Liver (tissue), 9 donors: ENCODE data around the gene PSMB9. TPM values are rescaled to one million over a fixed set of nuclear protein-coding genes. Genes with fewer than 3 reads are reported as not detected.

ENCODE experiments used
- DNase-seq: peaks from one replicate; pipeline ENCODE4 v3.0.0-alpha.2; 2017; ENCODE audit warnings: low spot score
- H3K27ac ChIP-seq, 2 donors: one replicate each; pipeline ENCODE4 v1.7.0; 2013; ENCODE audit warnings: inconsistent platforms in 2 of 2, low read length in 2 of 2, control low read depth in 1 of 2, low read depth in 1 of 2, mild to moderate bottlenecking in 1 of 2
- H3K27me3 ChIP-seq, 4 donors: one replicate each; pipeline versions ENCODE4 v1.6.1 to v1.7.0; 2013; ENCODE audit warnings: low read length in 3 of 4, inconsistent platforms in 1 of 4, mild to moderate bottlenecking in 1 of 4, moderate library complexity in 1 of 4; ENCODE audit not compliant: control insufficient read depth in 4 of 4, insufficient read depth in 4 of 4
- H3K36me3 ChIP-seq, 4 donors: one replicate each; pipeline versions ENCODE4 v1.6.1 to v1.7.0; 2013; ENCODE audit warnings: low read length in 3 of 4, mild to moderate bottlenecking in 3 of 4, low read depth in 1 of 4, moderate library complexity in 1 of 4; ENCODE audit not compliant: control insufficient read depth in 4 of 4, insufficient read depth in 3 of 4
- H3K4me1 ChIP-seq, 4 donors: one replicate each; pipeline versions ENCODE4 v1.6.1 to v1.7.0; 2013; ENCODE audit warnings: low read length in 3 of 4, mild to moderate bottlenecking in 3 of 4, moderate library complexity in 1 of 4; ENCODE audit not compliant: control insufficient read depth in 4 of 4, insufficient read depth in 4 of 4
- H3K4me3 ChIP-seq, 3 donors: one replicate each; pipeline versions ENCODE4 v1.6.1 to v1.7.0; 2013; ENCODE audit warnings: low read length in 3 of 3, control low read depth in 1 of 3, low read depth in 1 of 3, mild to moderate bottlenecking in 1 of 3
- H3K9ac ChIP-seq, 2 donors: one replicate each; pipeline ENCODE4 v1.7.0; 2013; ENCODE audit warnings: low read length in 2 of 2, mild to moderate bottlenecking in 2 of 2, moderate library complexity in 2 of 2, control low read depth in 1 of 2, low read depth in 1 of 2
- H3K9me3 ChIP-seq, 4 donors: one replicate each; pipeline versions ENCODE4 v1.6.1 to v1.7.0; 2013; ENCODE audit warnings: low read length in 3 of 4; ENCODE audit not compliant: control insufficient read depth in 4 of 4
- ATF3 ChIP-seq: IDR thresholded peaks from 2 replicates; pipeline ENCODE4 v1.6.1; 2016; ENCODE audit warnings: antibody characterized with exemption
- CTCF ChIP-seq: fragments of 150-350 bp; IDR thresholded peaks from 2 replicates; pipeline ENCODE4 v1.5.1; 2017; ENCODE audit warnings: improper control_type of control experiment, low read depth, low read length; ENCODE audit not compliant: missing input control
- EGR1 ChIP-seq, 2 donors: IDR thresholded peaks; 2 replicates each; pipeline ENCODE4 v1.6.1; 2016 to 2018; ENCODE audit warnings: antibody characterized with exemption in 2 of 2, low read depth in 2 of 2
- FOXA2 ChIP-seq: IDR thresholded peaks from 2 replicates; pipeline ENCODE4 v1.6.1; 2016; ENCODE audit warnings: antibody characterized with exemption
- GABPA ChIP-seq, 2 donors: IDR thresholded peaks in 1 of 2; conservative IDR thresholded peaks in 1 of 2; 2 replicates each; pipeline ENCODE4 v1.6.1; 2016; ENCODE audit warnings: antibody characterized with exemption in 2 of 2, mild to moderate bottlenecking in 1 of 2, moderate library complexity in 1 of 2
- HNF4A ChIP-seq, 2 donors: conservative IDR thresholded peaks; 2 replicates each; pipeline ENCODE4 v1.6.1; 2016; ENCODE audit warnings: antibody characterized with exemption in 2 of 2, mild to moderate bottlenecking in 2 of 2
- HNF4G ChIP-seq: IDR thresholded peaks from 2 replicates; pipeline ENCODE4 v1.6.1; 2016; ENCODE audit warnings: antibody characterized with exemption
- JUND ChIP-seq, 2 donors: IDR thresholded peaks; 2 replicates each; pipeline ENCODE4 v1.6.1; 2016; ENCODE audit warnings: antibody characterized with exemption in 2 of 2
- MAX ChIP-seq: IDR thresholded peaks from 2 replicates; pipeline ENCODE4 v1.6.1; 2016; ENCODE audit warnings: antibody characterized with exemption
- NR2F2 ChIP-seq: IDR thresholded peaks from 2 replicates; pipeline ENCODE4 v1.6.1; 2016; ENCODE audit warnings: antibody characterized with exemption
- RAD21 ChIP-seq, 2 donors: IDR thresholded peaks; 2 replicates each; pipeline ENCODE4 v1.6.1; 2016; ENCODE audit warnings: antibody characterized with exemption in 2 of 2, mild to moderate bottlenecking in 2 of 2
- REST ChIP-seq: IDR thresholded peaks from 2 replicates; pipeline ENCODE4 v1.6.1; 2016; ENCODE audit warnings: antibody characterized with exemption, mild to moderate bottlenecking
- RXRA ChIP-seq, 2 donors: IDR thresholded peaks; 2 replicates each; pipeline ENCODE4 v1.6.1; 2017 to 2018; ENCODE audit warnings: antibody characterized with exemption in 2 of 2, mild to moderate bottlenecking in 1 of 2
- SP1 ChIP-seq: IDR thresholded peaks from 2 replicates; pipeline ENCODE4 v1.6.1; 2018; ENCODE audit warnings: antibody characterized with exemption, mild to moderate bottlenecking
- TAF1 ChIP-seq: conservative IDR thresholded peaks from 2 replicates; pipeline ENCODE4 v1.6.1; 2016; ENCODE audit warnings: antibody characterized with exemption, mild to moderate bottlenecking
- YY1 ChIP-seq: IDR thresholded peaks from 2 replicates; pipeline ENCODE4 v1.6.1; 2016; ENCODE audit warnings: antibody characterized with exemption, mild to moderate bottlenecking
- ZBTB33 ChIP-seq: IDR thresholded peaks from 2 replicates; pipeline ENCODE4 v1.6.1; 2016; ENCODE audit warnings: antibody characterized with exemption
- WGBS: extraction: QIAGEN DNeasy Blood & Tissue Kit; methylation state at CpG from one replicate; pipeline ENCODE4 v1.1.7; 2013; 5-methylcytosine and 5-hydroxymethylcytosine counted together
- polyA plus RNA-seq, 2 donors: library from polyadenylated mRNA; stranded (reverse) in 1 of 2; unstranded in 1 of 2; fragments of 200-250 nt in 1 of 2; fragments of >200 nt in 1 of 2; fragmentation: Nextera tagmentation in 1 of 2; extraction: Ambion mirVana in 1 of 2; gene quantifications; one replicate each; pipeline versions ENCODE4 v1.2.1 to v1.2.3, GENCODE V29; 2013 to 2015
- total RNA-seq, 2 donors: library from RNA; depleted of rRNA; stranded (reverse); fragments of >200 nt; gene quantifications; one replicate each; pipeline ENCODE4 v1.2.3, GENCODE V29; 2014
- donor health status: healthy.
- donor health status: healthy.
- donor health status: healthy.
- donor health status: healthy.
- donor health status: healthy.

PSMB9 gene
- total and polyA plus RNA-seq, 4 donors = 11.7 to 31.6 (median 20.2) TPM

- H3K9ac ChIP-seq = no peak overlapping the region
Measured at GRCh38 chr6:32865724-32866443, 11.9 kb downstream of the PSMB9 start.

More at GRCh38 chr6:32865724-32866443, 11.9 kb downstream of the PSMB9 start:
- DNase-seq = no peak
- Histone ChIP-seq H3K4me1 (peaks cover 0 to 2% (median 0%) of the 10 kb centered on the region in 4 donors), H3K27ac (no peak overlapping the region), H3K36me3 (peaks cover 0 to 2% (median 0%) of the 10 kb centered on the region in 4 donors), H3K27me3 (no peaks in the 10 kb centered on the region), H3K9me3 (no peaks in the 10 kb centered on the region), H3K4me3 (no peak overlapping the region)
- WGBS = 70% methylated on average over 10 of the region's 10 CpGs
- TF ChIP-seq TAF1 (no peak), CTCF (no peak), FOXA2 (no peak), SP1 (no peak), YY1 (no peak), NR2F2 (no peak), EGR1 (IDR thresholded peaks at IDR 0.05; ENCODE audit: low read depth in 2 of 2) (no peak), GABPA (IDR thresholded peaks at IDR 0.05 in 1 of 2, conservative IDR thresholded peaks at IDR 0.05 in 1 of 2) (no peak), HNF4A (conservative IDR thresholded peaks at IDR 0.05) (no peak), JUND (IDR thresholded peaks at IDR 0.05) (no peak), REST (no peak), MAX (no peak), ZBTB33 (no peak), HNF4G (no peak), RAD21 (IDR thresholded peaks at IDR 0.05) (no peak), RXRA (IDR thresholded peaks at IDR 0.05) (no peak), ATF3 (no peak)
